Activated CD8-positive, alpha-beta T cell treated with anti-CD3 and anti-CD28 coated beads for 36 hours (primary cell): ENCODE data around the gene PPP1R2. TPM values are rescaled to one million over a fixed set of nuclear protein-coding genes. Genes with fewer than 3 reads are reported as not detected.

Experiments used
- ATAC-seq: fragments of 200-7000 bp; cut with Tn5 transposase; one replicate; pipeline ENCODE4 v1.10.0; 2021; ENCODE audit warnings: mild to moderate bottlenecking, moderate library complexity
- CTCF ChIA-PET: fragments of 350-600 bp; sonication (Branson Sonifier 250); formaldehyde crosslinking; loops from one replicate; lab custom pipeline; 2021; ENCODE audit warnings: antibody characterized with exemption; lab: Charles Lee
- POLR2A ChIA-PET: fragments of 350-600 bp; sonication (Branson Sonifier 250); formaldehyde crosslinking; loops from one replicate; lab custom pipeline; 2021; ENCODE audit warnings: antibody characterized with exemption; lab: Charles Lee
- DNase-seq: peaks from one replicate; pipeline ENCODE4 v3.0.0-alpha.2; 2020
- H3K27ac Mint-ChIP-seq: one replicate; pipeline ENCODE4 v1.8.0; 2021; ENCODE audit warnings: mild to moderate bottlenecking, mixed read lengths
- H3K27me3 Mint-ChIP-seq: one replicate; pipeline ENCODE4 v1.8.0; 2021; ENCODE audit warnings: mixed read lengths
- H3K36me3 Mint-ChIP-seq: one replicate; pipeline ENCODE4 v1.8.0; 2021; ENCODE audit warnings: low read depth, mixed read lengths
- H3K4me1 Mint-ChIP-seq: one replicate; pipeline ENCODE4 v1.8.0; 2021; ENCODE audit warnings: low read depth, mixed read lengths
- H3K4me3 Mint-ChIP-seq: one replicate; pipeline ENCODE4 v1.8.0; 2021; ENCODE audit warnings: mild to moderate bottlenecking, moderate library complexity, mixed read lengths
- H3K9me3 Mint-ChIP-seq: one replicate; pipeline ENCODE4 v1.8.0; 2021; ENCODE audit warnings: mixed read lengths
- intact Hi-C: fragments of 100-400 bp; cut with micrococcal nuclease; formaldehyde crosslinking; loops from one replicate; pipeline ENCODE4 v1.10.0; 2022
- total RNA-seq, 2 experiments: library from RNA; stranded (reverse); gene quantifications; one replicate each; pipeline ENCODE4 v1.2.3, GENCODE V29; 2021
- TF ChIP-seq, protein P1 (sequence below): fragments of 200-600 bp; IDR thresholded peaks from one replicate; pipeline ENCODE4 v1.8.0; 2022; ENCODE audit warnings: antibody characterized with exemption, mild to moderate bottlenecking

Gene PPP1R2
- total RNA-seq, 2 experiments from 2014 or later: 86.7 to 89.0 TPM

DNA sequence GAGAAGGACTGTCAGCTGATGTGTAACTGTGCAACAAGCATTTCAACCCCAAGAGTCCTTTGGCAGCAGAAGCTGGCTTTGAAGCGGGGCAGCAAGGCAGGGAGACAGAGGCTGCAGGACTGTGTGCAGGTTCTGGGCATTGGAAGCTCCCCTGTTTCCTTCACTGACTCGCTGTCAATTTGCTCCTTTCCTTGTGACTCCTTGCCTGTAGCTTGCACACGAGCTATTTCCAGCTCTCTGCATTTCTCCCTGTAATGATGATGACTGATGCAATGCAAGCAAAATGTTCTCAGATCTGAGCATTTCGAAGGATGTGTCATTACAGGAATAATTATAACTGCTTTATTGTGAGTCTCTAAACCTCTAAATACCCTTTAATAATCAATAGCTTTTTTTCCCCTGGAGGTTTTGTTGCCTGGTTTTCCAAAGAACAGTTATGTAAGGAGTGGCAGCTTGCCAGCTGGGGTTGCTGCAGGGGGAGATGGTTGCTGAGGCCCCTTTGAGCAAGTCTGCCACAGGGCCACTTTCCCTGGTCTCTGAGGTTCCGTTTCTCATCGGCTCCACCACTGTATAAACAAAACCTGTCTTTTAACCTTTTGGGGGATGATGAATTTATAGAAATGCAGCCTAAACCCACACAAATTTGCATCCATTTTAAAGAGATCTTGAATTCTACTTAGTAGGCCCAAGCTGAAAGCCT, 37.8 kb upstream of the PPP1R2 start:
- intact Hi-C loops: no loop called here
- no peak overlapping the region for H3K4me3 Mint-ChIP-seq
- H3K27me3 Mint-ChIP-seq: peaks cover 3% of the 10 kb centered on the region
- peaks cover 6% of the 10 kb centered on the region for H3K4me1 Mint-ChIP-seq
- no peak overlapping the region for H3K27ac Mint-ChIP-seq
- ChIA-PET POLR2A (interaction anchor here (1.1 kb wide), 1 partner anchor 13 kb away, joined by 3 read pairs; no protein-coding TSS in a partner anchor), CTCF (interaction anchor here (1.2 kb wide), 2 partner anchors 24 to 310 kb away, joined by 3 to 6 read pairs; partner anchors contain the start of gene XXYLT1)
- no peaks in the 10 kb centered on the region for H3K9me3 Mint-ChIP-seq
- no peak for DNase-seq
- H3K36me3 Mint-ChIP-seq: no peaks in the 10 kb centered on the region
- no peak for ATAC-seq
- TF ChIP-seq, protein P1, sequence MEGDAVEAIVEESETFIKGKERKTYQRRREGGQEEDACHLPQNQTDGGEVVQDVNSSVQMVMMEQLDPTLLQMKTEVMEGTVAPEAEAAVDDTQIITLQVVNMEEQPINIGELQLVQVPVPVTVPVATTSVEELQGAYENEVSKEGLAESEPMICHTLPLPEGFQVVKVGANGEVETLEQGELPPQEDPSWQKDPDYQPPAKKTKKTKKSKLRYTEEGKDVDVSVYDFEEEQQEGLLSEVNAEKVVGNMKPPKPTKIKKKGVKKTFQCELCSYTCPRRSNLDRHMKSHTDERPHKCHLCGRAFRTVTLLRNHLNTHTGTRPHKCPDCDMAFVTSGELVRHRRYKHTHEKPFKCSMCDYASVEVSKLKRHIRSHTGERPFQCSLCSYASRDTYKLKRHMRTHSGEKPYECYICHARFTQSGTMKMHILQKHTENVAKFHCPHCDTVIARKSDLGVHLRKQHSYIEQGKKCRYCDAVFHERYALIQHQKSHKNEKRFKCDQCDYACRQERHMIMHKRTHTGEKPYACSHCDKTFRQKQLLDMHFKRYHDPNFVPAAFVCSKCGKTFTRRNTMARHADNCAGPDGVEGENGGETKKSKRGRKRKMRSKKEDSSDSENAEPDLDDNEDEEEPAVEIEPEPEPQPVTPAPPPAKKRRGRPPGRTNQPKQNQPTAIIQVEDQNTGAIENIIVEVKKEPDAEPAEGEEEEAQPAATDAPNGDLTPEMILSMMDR: no peak

DNA sequence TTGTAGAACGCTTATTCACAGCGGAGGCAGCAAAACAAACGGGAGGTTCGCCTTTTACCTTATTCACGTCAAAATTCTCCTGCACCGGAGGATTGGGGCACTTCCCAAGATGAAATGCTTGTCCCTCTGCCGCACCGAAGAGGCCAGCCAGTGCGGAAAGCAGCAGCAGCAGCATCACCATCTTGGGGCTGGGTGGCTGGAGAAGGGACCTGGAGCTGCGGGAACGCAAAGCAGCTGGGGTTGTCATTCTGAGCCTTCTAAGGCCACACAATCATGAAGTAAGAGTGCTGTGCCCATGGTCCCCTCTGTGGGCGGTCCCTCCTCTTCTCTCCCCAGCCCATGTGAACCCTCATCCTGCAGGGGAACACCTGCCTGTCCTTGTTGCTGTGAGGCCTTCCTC, 36.2 kb upstream of the PPP1R2 start:
- intact Hi-C loops: no loop called here

DNA sequence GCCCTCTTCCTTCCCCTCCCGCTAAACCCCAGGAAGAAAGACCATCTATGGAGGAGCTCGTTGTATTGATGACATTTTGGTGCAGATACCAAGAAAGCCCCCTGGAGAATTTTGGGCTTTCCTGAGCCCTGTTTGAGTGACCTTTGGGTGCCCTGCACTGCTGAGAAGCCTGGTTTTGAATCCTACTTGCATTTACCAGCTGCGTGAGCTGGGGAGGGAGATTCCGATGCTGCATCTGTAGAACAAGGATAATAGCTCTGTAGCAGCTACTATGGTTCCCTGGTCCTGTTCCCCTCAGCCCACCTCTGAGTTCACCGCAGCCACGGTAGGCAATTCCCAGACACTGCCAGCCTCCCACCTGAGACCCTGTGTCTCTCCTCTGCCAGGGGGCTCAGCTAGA, 35.4 kb upstream of the PPP1R2 start:
- Mint-ChIP-seq H3K27me3 (no peaks in the 10 kb centered on the region), H3K9me3 (no peaks in the 10 kb centered on the region), H3K36me3 (no peaks in the 10 kb centered on the region), H3K27ac (no peak overlapping the region), H3K4me1 (no peaks in the 10 kb centered on the region), H3K4me3 (no peak overlapping the region)
- ChIA-PET POLR2A (no interaction called here), CTCF (no interaction called here)
- intact Hi-C loops: no loop called here
- TF ChIP-seq, protein P1: no peak
- ATAC-seq (no peak), DNase-seq (no peak)

More for the DNA sequence above, 36.2 kb upstream of the PPP1R2 start:
- CTCF ChIA-PET: no interaction called here
- POLR2A ChIA-PET: no interaction called here
- no peaks in the 10 kb centered on the region for H3K36me3 Mint-ChIP-seq
- DNase-seq: no peak
- TF ChIP-seq, protein P1: no peak
- H3K9me3 Mint-ChIP-seq: no peaks in the 10 kb centered on the region
- no peaks in the 10 kb centered on the region for H3K27me3 Mint-ChIP-seq
- H3K4me3 Mint-ChIP-seq: no peak overlapping the region
- no peak overlapping the region for H3K27ac Mint-ChIP-seq
- ATAC-seq: no peak
- peaks cover 2% of the 10 kb centered on the region for H3K4me1 Mint-ChIP-seq

DNA sequence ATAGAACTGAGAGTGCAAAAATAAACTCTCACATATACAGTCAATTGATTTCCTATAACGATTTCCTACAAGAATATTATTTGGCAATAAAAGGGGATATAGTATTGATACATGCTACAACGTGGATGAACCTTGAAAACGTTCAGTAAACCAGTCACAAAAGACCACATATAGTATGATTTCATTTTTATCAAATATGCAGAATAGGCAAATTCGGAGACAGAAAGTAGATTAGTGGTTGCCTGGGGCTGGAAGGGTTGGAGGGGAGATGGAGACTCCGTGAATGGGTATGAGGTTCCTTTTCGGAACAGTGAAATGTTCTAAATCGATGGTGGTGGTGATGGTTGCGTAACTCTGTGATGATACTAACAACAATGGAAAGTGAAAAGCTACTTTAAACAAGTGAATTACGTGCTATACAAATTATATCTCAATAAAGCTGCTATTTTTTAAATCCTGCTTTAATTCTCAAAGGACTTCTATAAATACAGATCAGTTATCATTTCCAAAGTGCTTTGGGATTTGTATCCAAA, 34.6 kb upstream of the PPP1R2 start:
- no peaks in the 10 kb centered on the region for H3K9me3 Mint-ChIP-seq
- no peaks in the 10 kb centered on the region for H3K36me3 Mint-ChIP-seq
- CTCF ChIA-PET: interaction anchor here (0.6 kb wide), 1 partner anchor 274 kb away, joined by 3 read pairs; no protein-coding TSS in a partner anchor
- intact Hi-C loops: no loop called here
- TF ChIP-seq, protein P1: no peak
- H3K4me1 Mint-ChIP-seq: no peaks in the 10 kb centered on the region
- POLR2A ChIA-PET: no interaction called here
- ATAC-seq: no peak
- no peak for DNase-seq
- H3K27me3 Mint-ChIP-seq: no peaks in the 10 kb centered on the region
- H3K27ac Mint-ChIP-seq: no peak overlapping the region
- no peak overlapping the region for H3K4me3 Mint-ChIP-seq
